GM18868 (cell line): ENCODE measurements around the gene CHRNA4.

Source experiments
- ATAC-seq: cut with Tn5 transposase; IDR thresholded peaks from one replicate; pipeline ENCODE4 v1.9.1; 2021; ENCODE audit warnings: mild to moderate bottlenecking, moderate library complexity; ENCODE audit not compliant: unreplicated experiment

Gene CHRNA4

GRCh38 chr20:63295018-63295417 lies 66.1 kb downstream of the CHRNA4 start:
- no peak for ATAC-seq

- ATAC-seq, result no peak
Measured at GRCh38 chr20:63294536-63294900, 66.6 kb downstream of the CHRNA4 start.

- ATAC-seq, result no peak
Measured at GRCh38 chr20:63293871-63294535, 67.1 kb downstream of the CHRNA4 start.

- ATAC-seq, result no peak
Measured at GRCh38 chr20:63293456-63293855, 67.7 kb downstream of the CHRNA4 start.
